WTC11 (cell line): ENCODE data around the gene KLHL30. TPM values are rescaled to one million over a fixed set of nuclear protein-coding genes. Genes with fewer than 3 reads are reported as not detected.

Experiments used
- ATAC-seq: fragments of 200-7000 bp; cut with Tn5 transposase; 2 replicates; pipeline ENCODE4 v1.10.0; 2021; ENCODE audit warnings: mild to moderate bottlenecking, moderate library complexity
- CTCF ChIA-PET: fragments of 300-600 bp; sonication (Branson Sonifier 250); formaldehyde crosslinking; loops from one replicate; lab custom pipeline; 2021; ENCODE audit warnings: antibody characterized with exemption; lab: Charles Lee
- POLR2A ChIA-PET: fragments of 350-600 bp; sonication (Branson Sonifier 250); formaldehyde crosslinking; loops from one replicate; lab custom pipeline; 2021; ENCODE audit warnings: antibody characterized with exemption; lab: Charles Lee
- DNase-seq: peaks from one replicate; pipeline ENCODE4 v3.0.0; 2021; ENCODE audit warnings: low spot score
- H3K27ac Mint-ChIP-seq: 2 replicates; pipeline ENCODE4 v1.8.0; 2021; ENCODE audit warnings: mixed read lengths
- H3K27me3 Mint-ChIP-seq: 2 replicates; pipeline ENCODE4 v1.8.0; 2021; ENCODE audit warnings: low read depth, mild to moderate bottlenecking, moderate library complexity, mixed read lengths
- H3K36me3 Mint-ChIP-seq: 2 replicates; pipeline ENCODE4 v1.8.0; 2021; ENCODE audit warnings: mixed read lengths
- H3K4me1 Mint-ChIP-seq: 2 replicates; pipeline ENCODE4 v1.8.0; 2022; ENCODE audit warnings: mixed read lengths
- H3K4me3 Mint-ChIP-seq: 2 replicates; pipeline ENCODE4 v1.8.0; 2021; ENCODE audit warnings: mild to moderate bottlenecking, moderate library complexity, mixed read lengths
- H3K9me3 Mint-ChIP-seq: 2 replicates; pipeline ENCODE4 v1.8.0; 2021; ENCODE audit warnings: mixed read lengths
- CREM ChIP-seq: sonication (generic); formaldehyde crosslinking; IDR thresholded peaks from 2 replicates; pipeline ENCODE4 v1.8.1; 2022; ENCODE audit warnings: mild to moderate bottlenecking, missing genetic modification reagents, moderate library complexity
- ELF4 ChIP-seq: sonication (generic); formaldehyde crosslinking; IDR thresholded peaks from 2 replicates; pipeline ENCODE4 v1.8.1; 2022; ENCODE audit warnings: low read depth, mild to moderate bottlenecking, moderate library complexity, missing genetic modification reagents
- ESRRA ChIP-seq: sonication (generic); formaldehyde crosslinking; IDR thresholded peaks from 2 replicates; pipeline ENCODE4 v1.8.1; 2022; ENCODE audit warnings: mild to moderate bottlenecking, missing genetic modification reagents, borderline replicate concordance
- FOXJ3 ChIP-seq: sonication (generic); formaldehyde crosslinking; IDR thresholded peaks from 2 replicates; pipeline ENCODE4 v1.9.0; 2021; ENCODE audit warnings: missing genetic modification reagents, mild to moderate bottlenecking, borderline replicate concordance
- FOXK1 ChIP-seq: sonication (generic); formaldehyde crosslinking; IDR thresholded peaks from 2 replicates; pipeline ENCODE4 v1.8.0; 2022; ENCODE audit warnings: mild to moderate bottlenecking, moderate library complexity, missing genetic modification reagents
- GRHL2 ChIP-seq: fragments of 250-450 bp; sonication (Bioruptor Pico); IDR thresholded peaks from 2 replicates; pipeline ENCODE4 v1.8.0; 2022; ENCODE audit warnings: mild to moderate bottlenecking, moderate library complexity; ENCODE audit not compliant: insufficient replicate concordance, severe bottlenecking
- JAZF1 ChIP-seq: fragments of 250-450 bp; sonication (Bioruptor Pico); IDR thresholded peaks from 2 replicates; pipeline ENCODE4 v1.9.0; 2021; ENCODE audit warnings: moderate library complexity, mild to moderate bottlenecking, inconsistent platforms
- NR3C1 ChIP-seq: sonication (generic); formaldehyde crosslinking; conservative IDR thresholded peaks from 2 replicates; pipeline ENCODE4 v1.8.1; 2023; ENCODE audit warnings: low read depth, mild to moderate bottlenecking, missing genetic modification reagents
- PRRX2 ChIP-seq: fragments of 250-450 bp; sonication (Bioruptor Pico); IDR thresholded peaks from 2 replicates; pipeline ENCODE4 v1.8.0; 2021; ENCODE audit warnings: mild to moderate bottlenecking
- SMAD3 ChIP-seq: sonication (generic); formaldehyde crosslinking; IDR thresholded peaks from 2 replicates; pipeline ENCODE4 v1.8.0; 2022; ENCODE audit warnings: missing genetic modification reagents, mild to moderate bottlenecking, borderline replicate concordance
- TCF7 ChIP-seq: sonication (generic); formaldehyde crosslinking; IDR thresholded peaks from 2 replicates; pipeline ENCODE4 v1.8.0; 2022; ENCODE audit warnings: mild to moderate bottlenecking, low read depth, missing genetic modification reagents, moderate library complexity
- ZNF317 ChIP-seq: sonication (generic); formaldehyde crosslinking; IDR thresholded peaks from 2 replicates; pipeline ENCODE4 v1.8.1; 2023; ENCODE audit warnings: low read depth, mild to moderate bottlenecking, moderate library complexity, missing genetic modification reagents, borderline replicate concordance
- ZNF396 ChIP-seq: fragments of 250-450 bp; sonication (Bioruptor Pico); IDR thresholded peaks from 2 replicates; pipeline ENCODE4 v1.8.0; 2021; ENCODE audit warnings: mild to moderate bottlenecking, moderate library complexity, borderline replicate concordance
- ZNF416 ChIP-seq: fragments of 250-450 bp; sonication (Bioruptor Pico); IDR thresholded peaks from 2 replicates; pipeline ENCODE4 v1.9.0; 2021; ENCODE audit warnings: mild to moderate bottlenecking, inconsistent platforms
- total RNA-seq: library from RNA; stranded (reverse); gene quantifications from 3 replicates; pipeline ENCODE4 v1.2.3, GENCODE V29; 2021
- TF ChIP-seq, protein P1 (sequence below): sonication (generic); formaldehyde crosslinking; IDR thresholded peaks from 2 replicates; pipeline ENCODE4 v1.8.1; 2023; ENCODE audit warnings: mild to moderate bottlenecking, missing genetic modification reagents, borderline replicate concordance
- TF ChIP-seq, protein P2 (sequence below): sonication (generic); formaldehyde crosslinking; IDR thresholded peaks from 2 replicates; pipeline ENCODE4 v1.8.1; 2022; ENCODE audit warnings: low read depth, mild to moderate bottlenecking, moderate library complexity, missing genetic modification reagents, borderline replicate concordance
- TF ChIP-seq, protein P3 (sequence below): sonication (generic); formaldehyde crosslinking; IDR thresholded peaks from 2 replicates; pipeline ENCODE4 v1.8.1; 2023; ENCODE audit warnings: mild to moderate bottlenecking, moderate library complexity, missing genetic modification reagents
- TF ChIP-seq, protein P4 (sequence below): sonication (generic); formaldehyde crosslinking; conservative IDR thresholded peaks from 2 replicates; pipeline ENCODE4 v1.8.1; 2022; ENCODE audit warnings: mild to moderate bottlenecking, missing genetic modification reagents
- TF ChIP-seq, protein P5 (sequence below): sonication (generic); formaldehyde crosslinking; IDR thresholded peaks from 2 replicates; pipeline ENCODE4 v1.8.1; 2023; ENCODE audit warnings: mild to moderate bottlenecking, missing genetic modification reagents

The KLHL30 gene
- total RNA-seq, 1 experiment from 2014 or later, result not detected

DNA sequence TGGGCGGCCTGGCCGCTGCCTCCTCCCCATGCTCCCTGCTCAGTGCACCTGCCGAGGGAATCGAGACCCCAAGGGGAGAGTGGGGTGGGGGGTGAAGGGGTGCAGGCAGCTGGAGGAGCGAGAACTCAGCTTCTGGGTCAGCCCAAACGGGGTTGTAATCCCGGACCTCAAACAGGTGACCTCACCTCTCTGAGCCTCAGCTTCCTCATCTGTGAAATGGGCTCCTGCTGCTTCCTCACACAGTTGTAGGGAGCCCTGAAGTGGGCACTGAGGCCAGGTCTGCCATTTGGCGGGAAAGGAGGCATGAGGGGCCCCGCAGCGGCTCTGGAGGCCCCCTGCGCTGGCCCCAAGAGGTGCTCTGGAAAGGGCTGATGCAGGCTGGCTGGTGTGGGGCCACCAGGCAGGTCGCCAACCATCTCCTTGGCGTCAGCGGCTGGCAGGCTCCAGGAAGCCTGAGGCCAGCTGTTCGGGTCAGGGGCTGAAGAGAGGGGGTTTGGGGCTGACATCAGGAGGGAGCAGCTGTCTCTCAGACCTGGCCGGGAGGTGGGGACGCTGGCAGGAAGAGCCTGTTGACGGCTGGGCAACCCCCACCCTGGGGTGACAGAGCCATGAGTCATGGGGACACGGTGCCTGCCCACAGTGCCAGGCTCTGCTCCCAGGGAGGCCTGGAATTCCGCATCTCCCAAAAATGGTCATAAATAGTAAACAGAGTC lies 4.9 kb downstream of the KLHL30 start:
- H3K36me3 Mint-ChIP-seq, result no peaks in the 10 kb centered on the region
- no peak for ATAC-seq
- no peak for TF ChIP-seq FOXK1 (CRISPR knock-in tag)
- no peak for TF ChIP-seq ZNF416 (CRISPR knock-in tag)
- TF ChIP-seq, protein P1, sequence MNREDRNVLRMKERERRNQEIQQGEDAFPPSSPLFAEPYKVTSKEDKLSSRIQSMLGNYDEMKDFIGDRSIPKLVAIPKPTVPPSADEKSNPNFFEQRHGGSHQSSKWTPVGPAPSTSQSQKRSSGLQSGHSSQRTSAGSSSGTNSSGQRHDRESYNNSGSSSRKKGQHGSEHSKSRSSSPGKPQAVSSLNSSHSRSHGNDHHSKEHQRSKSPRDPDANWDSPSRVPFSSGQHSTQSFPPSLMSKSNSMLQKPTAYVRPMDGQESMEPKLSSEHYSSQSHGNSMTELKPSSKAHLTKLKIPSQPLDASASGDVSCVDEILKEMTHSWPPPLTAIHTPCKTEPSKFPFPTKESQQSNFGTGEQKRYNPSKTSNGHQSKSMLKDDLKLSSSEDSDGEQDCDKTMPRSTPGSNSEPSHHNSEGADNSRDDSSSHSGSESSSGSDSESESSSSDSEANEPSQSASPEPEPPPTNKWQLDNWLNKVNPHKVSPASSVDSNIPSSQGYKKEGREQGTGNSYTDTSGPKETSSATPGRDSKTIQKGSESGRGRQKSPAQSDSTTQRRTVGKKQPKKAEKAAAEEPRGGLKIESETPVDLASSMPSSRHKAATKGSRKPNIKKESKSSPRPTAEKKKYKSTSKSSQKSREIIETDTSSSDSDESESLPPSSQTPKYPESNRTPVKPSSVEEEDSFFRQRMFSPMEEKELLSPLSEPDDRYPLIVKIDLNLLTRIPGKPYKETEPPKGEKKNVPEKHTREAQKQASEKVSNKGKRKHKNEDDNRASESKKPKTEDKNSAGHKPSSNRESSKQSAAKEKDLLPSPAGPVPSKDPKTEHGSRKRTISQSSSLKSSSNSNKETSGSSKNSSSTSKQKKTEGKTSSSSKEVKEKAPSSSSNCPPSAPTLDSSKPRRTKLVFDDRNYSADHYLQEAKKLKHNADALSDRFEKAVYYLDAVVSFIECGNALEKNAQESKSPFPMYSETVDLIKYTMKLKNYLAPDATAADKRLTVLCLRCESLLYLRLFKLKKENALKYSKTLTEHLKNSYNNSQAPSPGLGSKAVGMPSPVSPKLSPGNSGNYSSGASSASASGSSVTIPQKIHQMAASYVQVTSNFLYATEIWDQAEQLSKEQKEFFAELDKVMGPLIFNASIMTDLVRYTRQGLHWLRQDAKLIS (CRISPR knock-in tag), result no peak
- no peak overlapping the region for H3K27ac Mint-ChIP-seq
- ChIA-PET CTCF (interaction anchor here (1.1 to 1.5 kb wide), 2 partner anchors 23 to 37 kb away, joined by 3 to 5 read pairs; no protein-coding TSS in a partner anchor), POLR2A (interaction anchor here (0.6 kb wide), 1 partner anchor 38 kb away, joined by 5 read pairs; no protein-coding TSS in a partner anchor)
- no peaks in the 10 kb centered on the region for H3K27me3 Mint-ChIP-seq
- no peaks in the 10 kb centered on the region for H3K9me3 Mint-ChIP-seq
- no peaks in the 10 kb centered on the region for H3K4me1 Mint-ChIP-seq
- no peak for DNase-seq
- no peak overlapping the region for H3K4me3 Mint-ChIP-seq

DNA sequence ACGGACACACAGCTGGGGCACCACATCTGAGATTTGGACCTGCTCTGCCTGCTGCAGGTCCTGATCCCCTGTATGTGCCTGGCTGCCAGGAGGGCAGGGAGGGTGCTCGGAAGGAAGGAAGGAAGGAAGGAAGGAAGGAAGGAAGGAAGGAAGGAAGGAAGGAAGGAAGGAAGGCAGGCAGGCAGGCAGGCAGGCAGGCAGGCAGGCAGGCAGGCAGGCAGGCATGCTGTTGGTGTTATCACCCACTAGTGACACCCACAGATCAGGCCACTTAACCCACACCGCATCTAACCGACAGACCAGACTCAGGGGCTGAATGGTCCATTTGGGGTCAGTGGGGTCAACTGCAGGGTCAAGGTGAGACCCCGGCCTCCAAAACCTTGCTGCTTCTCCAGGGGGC lies 5.8 kb downstream of the KLHL30 start:
- TF ChIP-seq TCF7 (CRISPR knock-in tag), result no peak
- TF ChIP-seq GRHL2 (CRISPR knock-in tag), result no peak
- no peak for TF ChIP-seq NR3C1
- TF ChIP-seq, protein P2, sequence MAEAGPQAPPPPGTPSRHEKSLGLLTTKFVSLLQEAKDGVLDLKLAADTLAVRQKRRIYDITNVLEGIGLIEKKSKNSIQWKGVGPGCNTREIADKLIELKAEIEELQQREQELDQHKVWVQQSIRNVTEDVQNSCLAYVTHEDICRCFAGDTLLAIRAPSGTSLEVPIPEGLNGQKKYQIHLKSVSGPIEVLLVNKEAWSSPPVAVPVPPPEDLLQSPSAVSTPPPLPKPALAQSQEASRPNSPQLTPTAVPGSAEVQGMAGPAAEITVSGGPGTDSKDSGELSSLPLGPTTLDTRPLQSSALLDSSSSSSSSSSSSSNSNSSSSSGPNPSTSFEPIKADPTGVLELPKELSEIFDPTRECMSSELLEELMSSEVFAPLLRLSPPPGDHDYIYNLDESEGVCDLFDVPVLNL (CRISPR knock-in tag), result no peak
- no peak for TF ChIP-seq ESRRA (CRISPR knock-in tag)
- TF ChIP-seq ZNF317, result no peak
- TF ChIP-seq, protein P3, sequence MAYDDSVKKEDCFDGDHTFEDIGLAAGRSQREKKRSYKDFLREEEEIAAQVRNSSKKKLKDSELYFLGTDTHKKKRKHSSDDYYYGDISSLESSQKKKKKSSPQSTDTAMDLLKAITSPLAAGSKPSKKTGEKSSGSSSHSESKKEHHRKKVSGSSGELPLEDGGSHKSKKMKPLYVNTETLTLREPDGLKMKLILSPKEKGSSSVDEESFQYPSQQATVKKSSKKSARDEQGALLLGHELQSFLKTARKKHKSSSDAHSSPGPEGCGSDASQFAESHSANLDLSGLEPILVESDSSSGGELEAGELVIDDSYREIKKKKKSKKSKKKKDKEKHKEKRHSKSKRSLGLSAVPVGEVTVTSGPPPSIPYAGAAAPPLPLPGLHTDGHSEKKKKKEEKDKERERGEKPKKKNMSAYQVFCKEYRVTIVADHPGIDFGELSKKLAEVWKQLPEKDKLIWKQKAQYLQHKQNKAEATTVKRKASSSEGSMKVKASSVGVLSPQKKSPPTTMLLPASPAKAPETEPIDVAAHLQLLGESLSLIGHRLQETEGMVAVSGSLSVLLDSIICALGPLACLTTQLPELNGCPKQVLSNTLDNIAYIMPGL (CRISPR knock-in tag), result no peak
- no peak for TF ChIP-seq FOXJ3 (CRISPR knock-in tag)
- TF ChIP-seq JAZF1 (CRISPR knock-in tag), result no peak
- TF ChIP-seq CREM, result no peak
- no peak for TF ChIP-seq ELF4 (CRISPR knock-in tag)
- no peak for TF ChIP-seq ZNF396 (CRISPR knock-in tag)
- no peak for TF ChIP-seq SMAD3 (CRISPR knock-in tag)
- TF ChIP-seq PRRX2 (CRISPR knock-in tag), result no peak
- TF ChIP-seq, protein P4, sequence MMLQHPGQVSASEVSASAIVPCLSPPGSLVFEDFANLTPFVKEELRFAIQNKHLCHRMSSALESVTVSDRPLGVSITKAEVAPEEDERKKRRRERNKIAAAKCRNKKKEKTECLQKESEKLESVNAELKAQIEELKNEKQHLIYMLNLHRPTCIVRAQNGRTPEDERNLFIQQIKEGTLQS, result no peak
- TF ChIP-seq, protein P5, sequence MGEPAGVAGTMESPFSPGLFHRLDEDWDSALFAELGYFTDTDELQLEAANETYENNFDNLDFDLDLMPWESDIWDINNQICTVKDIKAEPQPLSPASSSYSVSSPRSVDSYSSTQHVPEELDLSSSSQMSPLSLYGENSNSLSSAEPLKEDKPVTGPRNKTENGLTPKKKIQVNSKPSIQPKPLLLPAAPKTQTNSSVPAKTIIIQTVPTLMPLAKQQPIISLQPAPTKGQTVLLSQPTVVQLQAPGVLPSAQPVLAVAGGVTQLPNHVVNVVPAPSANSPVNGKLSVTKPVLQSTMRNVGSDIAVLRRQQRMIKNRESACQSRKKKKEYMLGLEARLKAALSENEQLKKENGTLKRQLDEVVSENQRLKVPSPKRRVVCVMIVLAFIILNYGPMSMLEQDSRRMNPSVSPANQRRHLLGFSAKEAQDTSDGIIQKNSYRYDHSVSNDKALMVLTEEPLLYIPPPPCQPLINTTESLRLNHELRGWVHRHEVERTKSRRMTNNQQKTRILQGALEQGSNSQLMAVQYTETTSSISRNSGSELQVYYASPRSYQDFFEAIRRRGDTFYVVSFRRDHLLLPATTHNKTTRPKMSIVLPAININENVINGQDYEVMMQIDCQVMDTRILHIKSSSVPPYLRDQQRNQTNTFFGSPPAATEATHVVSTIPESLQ (CRISPR knock-in tag), result no peak
- TF ChIP-seq, all 79 proteins: peak for 0
- Mint-ChIP-seq H3K4me1 (no peaks in the 10 kb centered on the region), H3K4me3 (no peak overlapping the region), H3K27me3 (no peaks in the 10 kb centered on the region), H3K36me3 (no peaks in the 10 kb centered on the region), H3K9me3 (no peaks in the 10 kb centered on the region), H3K27ac (no peak overlapping the region)
- CTCF ChIA-PET, result interaction anchor here (1.1 kb wide), 1 partner anchor 24 kb away, joined by 3 read pairs; no protein-coding TSS in a partner anchor
- ATAC-seq (no peak), DNase-seq (no peak)
- POLR2A ChIA-PET, result no interaction called here
